Type B pancreatic cell (in vitro differentiated cells): ENCODE results near the gene LZIC. TPM values are rescaled to one million over a fixed set of nuclear protein-coding genes. Genes with fewer than 3 reads are reported as not detected.

Experiments
- DNase-seq: peaks from one replicate; pipeline ENCODE4 v3.0.0; 2021; ENCODE audit warnings: mixed read lengths; ENCODE audit not compliant: unreplicated experiment; ENCODE audit errors: extremely low spot score
- H3K27ac Mint-ChIP-seq: 2 replicates; pipeline ENCODE4 v1.8.0; 2021; ENCODE audit warnings: mild to moderate bottlenecking, mixed read lengths
- H3K27me3 Mint-ChIP-seq: 2 replicates; pipeline ENCODE4 v1.8.0; 2021; ENCODE audit warnings: mixed read lengths
- H3K36me3 Mint-ChIP-seq: 2 replicates; pipeline ENCODE4 v1.8.0; 2021; ENCODE audit warnings: mixed read lengths
- H3K4me1 Mint-ChIP-seq: one replicate; pipeline ENCODE4 v1.8.0; 2021; ENCODE audit warnings: mixed read lengths; ENCODE audit not compliant: unreplicated experiment
- H3K4me3 Mint-ChIP-seq: 2 replicates; pipeline ENCODE4 v1.8.0; 2021; ENCODE audit warnings: mild to moderate bottlenecking, mixed read lengths
- H3K9me3 Mint-ChIP-seq: 2 replicates; pipeline ENCODE4 v1.8.0; 2021; ENCODE audit warnings: mixed read lengths
- total RNA-seq: library from RNA; stranded (reverse); gene quantifications from 2 replicates; pipeline ENCODE4 v1.2.1, GENCODE V29; 2021; ENCODE audit warnings: low replicate concordance
- TF ChIP-seq, protein P1 (sequence below): fragments of 200-600 bp; sonication (generic); conservative IDR thresholded peaks from 2 replicates; pipeline ENCODE4 v1.5.0; 2021; ENCODE audit warnings: antibody characterized with exemption, mild to moderate bottlenecking

The LZIC gene
- total RNA-seq, 1 donor from 2014 or later: 41.8 TPM

DNA sequence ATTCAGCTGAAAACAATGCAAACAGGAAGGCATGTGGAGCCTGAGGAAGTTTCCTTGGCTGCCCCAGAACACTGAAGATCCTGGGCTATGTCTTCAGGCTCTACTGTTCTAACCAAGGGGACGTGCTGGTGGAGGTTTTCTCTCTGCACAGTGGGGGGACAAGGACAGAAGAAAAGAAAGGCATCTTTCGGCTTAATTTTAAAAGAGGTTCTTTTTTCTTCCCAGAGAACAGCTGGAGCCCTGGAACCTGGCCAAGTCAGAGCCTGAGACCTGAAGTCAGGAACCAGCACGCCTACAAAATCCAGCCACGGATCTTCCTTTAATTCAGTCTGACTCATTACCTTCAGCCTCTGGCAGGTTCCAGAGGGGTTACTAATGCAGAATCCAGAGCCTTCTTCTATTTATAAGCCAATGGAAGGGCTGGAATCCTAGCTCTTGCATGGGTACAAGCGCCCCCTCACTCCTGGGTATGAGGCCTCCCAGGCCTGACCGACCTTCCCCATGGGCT is 52.9 kb downstream of the LZIC start:
- H3K27ac Mint-ChIP-seq: peak overlapping the region; percentile 76
- peaks cover 3% of the 10 kb centered on the region for H3K36me3 Mint-ChIP-seq
- peak overlapping the region; percentile 20 for H3K4me3 Mint-ChIP-seq
- TF ChIP-seq, protein P1, sequence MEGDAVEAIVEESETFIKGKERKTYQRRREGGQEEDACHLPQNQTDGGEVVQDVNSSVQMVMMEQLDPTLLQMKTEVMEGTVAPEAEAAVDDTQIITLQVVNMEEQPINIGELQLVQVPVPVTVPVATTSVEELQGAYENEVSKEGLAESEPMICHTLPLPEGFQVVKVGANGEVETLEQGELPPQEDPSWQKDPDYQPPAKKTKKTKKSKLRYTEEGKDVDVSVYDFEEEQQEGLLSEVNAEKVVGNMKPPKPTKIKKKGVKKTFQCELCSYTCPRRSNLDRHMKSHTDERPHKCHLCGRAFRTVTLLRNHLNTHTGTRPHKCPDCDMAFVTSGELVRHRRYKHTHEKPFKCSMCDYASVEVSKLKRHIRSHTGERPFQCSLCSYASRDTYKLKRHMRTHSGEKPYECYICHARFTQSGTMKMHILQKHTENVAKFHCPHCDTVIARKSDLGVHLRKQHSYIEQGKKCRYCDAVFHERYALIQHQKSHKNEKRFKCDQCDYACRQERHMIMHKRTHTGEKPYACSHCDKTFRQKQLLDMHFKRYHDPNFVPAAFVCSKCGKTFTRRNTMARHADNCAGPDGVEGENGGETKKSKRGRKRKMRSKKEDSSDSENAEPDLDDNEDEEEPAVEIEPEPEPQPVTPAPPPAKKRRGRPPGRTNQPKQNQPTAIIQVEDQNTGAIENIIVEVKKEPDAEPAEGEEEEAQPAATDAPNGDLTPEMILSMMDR: no peak
- H3K27me3 Mint-ChIP-seq: no peaks in the 10 kb centered on the region
- peaks cover 40% of the 10 kb centered on the region for H3K4me1 Mint-ChIP-seq
- no peak for DNase-seq
- H3K9me3 Mint-ChIP-seq: no peaks in the 10 kb centered on the region

GRCh38 chr1:9889411-9889810 is 53.8 kb downstream of the LZIC start:
- no peak for DNase-seq
- no peaks in the 10 kb centered on the region for H3K9me3 Mint-ChIP-seq
- TF ChIP-seq, protein P1: no peak
- peaks cover 48% of the 10 kb centered on the region for H3K4me1 Mint-ChIP-seq
- H3K4me3 Mint-ChIP-seq: no peak overlapping the region
- H3K27ac Mint-ChIP-seq: peak overlapping the region; percentile 76
- no peaks in the 10 kb centered on the region for H3K27me3 Mint-ChIP-seq
- peaks cover 5% of the 10 kb centered on the region for H3K36me3 Mint-ChIP-seq

- Mint-ChIP-seq H3K4me1 (peaks cover 46% of the 10 kb centered on the region), H3K27ac (no peak overlapping the region), H3K4me3 (no peak overlapping the region), H3K27me3 (no peaks in the 10 kb centered on the region), H3K9me3 (no peaks in the 10 kb centered on the region), H3K36me3 (peaks cover 4% of the 10 kb centered on the region)
- TF ChIP-seq, protein P1: no peak
- no peak for DNase-seq
Measured at GRCh38 chr1:9888886-9889285, 54.3 kb downstream of the LZIC start.

DNA sequence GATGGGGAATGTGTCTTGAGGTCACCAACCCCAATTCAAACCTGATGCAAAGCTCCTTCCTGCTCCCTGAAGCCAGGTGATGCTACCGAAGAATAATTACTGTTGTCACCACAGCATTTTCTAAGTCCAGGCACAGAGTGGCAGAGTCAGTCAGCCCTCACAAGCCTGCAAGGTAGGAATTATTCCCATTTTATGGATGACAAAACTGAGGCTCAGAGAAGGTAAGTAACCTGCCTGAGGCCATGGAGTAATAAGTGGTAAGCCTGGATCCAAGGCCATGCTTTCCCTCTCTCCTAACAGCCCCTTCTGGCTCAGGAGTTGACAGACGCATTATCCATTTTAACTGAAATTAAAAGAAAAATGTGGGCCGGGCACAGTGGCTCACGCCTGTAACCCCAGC is 56.1 kb downstream of the LZIC start:
- Mint-ChIP-seq H3K36me3 (peaks cover 3% of the 10 kb centered on the region), H3K4me1 (peaks cover 39% of the 10 kb centered on the region), H3K4me3 (no peak overlapping the region), H3K27me3 (no peaks in the 10 kb centered on the region), H3K9me3 (no peaks in the 10 kb centered on the region), H3K27ac (no peak overlapping the region)
- no peak for DNase-seq
- TF ChIP-seq, protein P1: no peak

DNA sequence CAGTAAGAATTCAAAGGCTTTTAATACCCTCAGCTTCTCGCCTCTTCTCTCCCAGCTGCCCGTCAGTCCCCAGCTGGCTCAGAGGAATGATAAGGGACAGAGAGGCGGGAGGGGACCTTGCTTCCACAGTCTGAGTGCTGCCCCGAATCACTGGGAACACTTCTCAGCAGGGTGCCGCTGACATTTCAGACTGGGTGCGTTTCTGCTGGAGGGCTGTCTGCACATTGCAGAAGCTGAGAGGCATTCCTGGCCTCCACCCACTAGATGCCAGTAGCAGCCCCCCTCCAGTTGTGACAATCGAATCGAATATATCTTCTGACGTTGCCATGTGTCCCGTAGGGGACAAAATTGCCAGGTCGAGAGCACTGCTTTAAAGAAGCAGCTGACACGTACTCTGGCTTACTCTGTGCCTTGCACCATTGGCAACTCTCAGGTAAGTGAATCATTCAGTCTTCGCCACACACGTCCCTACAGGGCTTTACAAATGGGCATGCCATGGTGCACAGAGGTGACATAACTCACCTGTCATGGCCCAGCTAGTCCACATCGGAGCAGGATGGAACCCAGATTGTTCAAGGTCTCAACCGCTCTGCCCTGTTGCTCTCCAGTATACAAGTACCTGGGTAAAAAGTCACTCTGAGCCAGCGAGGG is 57.0 kb downstream of the LZIC start:
- no peak overlapping the region for H3K4me3 Mint-ChIP-seq
- no peaks in the 10 kb centered on the region for H3K9me3 Mint-ChIP-seq
- TF ChIP-seq, protein P1: no peak
- no peaks in the 10 kb centered on the region for H3K27me3 Mint-ChIP-seq
- no peak for DNase-seq
- H3K27ac Mint-ChIP-seq: no peak overlapping the region
- H3K36me3 Mint-ChIP-seq: peaks cover 3% of the 10 kb centered on the region
- H3K4me1 Mint-ChIP-seq: peaks cover 38% of the 10 kb centered on the region
